Heart left ventricle (tissue), 16 donors: ENCODE measurements around the gene C12orf42. TPM values are rescaled to one million over a fixed set of nuclear protein-coding genes. Genes with fewer than 3 reads are reported as not detected.
"Not testable (repeated sequence)": the region's sequence is repeated elsewhere in the genome, so short reads cannot be mapped to it uniquely, and the experiment has no call there.

Experiments
- ATAC-seq, 4 donors: fragments of 200-7000 bp; cut with Tn5 transposase; one replicate each; pipeline ENCODE4 v1.9.1; 2020 to 2022; ENCODE audit warnings: moderate library complexity in 4 of 4, mild to moderate bottlenecking in 3 of 4, moderate number of reproducible peaks in 1 of 4
- DNase-seq, 5 donors: peaks; one replicate each; pipeline ENCODE4 v3.0.0-alpha.2; 2020
- H3K27ac ChIP-seq, 12 donors: fragments of 200-600 bp; sonication (generic) in 4 of 12; one replicate each; pipeline versions ENCODE4 v1.5.0 to v1.8.0; 2016 to 2022; ENCODE audit warnings: mild to moderate bottlenecking in 2 of 12
- H3K27me3 ChIP-seq, 9 donors: fragments of 200-600 bp; sonication (generic) in 2 of 9; one replicate each; pipeline versions ENCODE4 v1.5.1 to v1.8.0; 2016 to 2022; ENCODE audit warnings: mild to moderate bottlenecking in 3 of 9
- H3K36me3 ChIP-seq, 9 donors: fragments of 200-600 bp; sonication (generic) in 2 of 9; one replicate each; pipeline versions ENCODE4 v1.5.0 to v1.8.0; 2018 to 2022; ENCODE audit warnings: mild to moderate bottlenecking in 2 of 9
- H3K4me1 ChIP-seq, 12 donors: fragments of 200-600 bp; sonication (generic) in 4 of 12; one replicate each; pipeline versions ENCODE4 v1.5.0 to v1.8.0; 2016 to 2022; ENCODE audit warnings: mild to moderate bottlenecking in 3 of 12
- H3K4me3 ChIP-seq, 12 donors: fragments of 200-600 bp; sonication (generic) in 4 of 12; one replicate each; pipeline versions ENCODE4 v1.5.0 to v1.8.0; 2017 to 2022; ENCODE audit warnings: mild to moderate bottlenecking in 9 of 12, moderate library complexity in 4 of 12
- H3K9me3 ChIP-seq, 12 donors: fragments of 200-600 bp; sonication (generic) in 4 of 12; one replicate each; pipeline versions ENCODE4 v1.5.0 to v1.8.0; 2016 to 2022; ENCODE audit warnings: mild to moderate bottlenecking in 1 of 12
- CTCF ChIP-seq, 12 donors: fragments of 200-600 bp; sonication (generic) in 4 of 12; IDR thresholded peaks; one replicate each; pipeline versions ENCODE4 v1.5.0 to v1.8.0; 2018 to 2022; ENCODE audit warnings: antibody characterized with exemption in 12 of 12, mild to moderate bottlenecking in 5 of 12
- POLR2A ChIP-seq, 2 donors: fragments of 450-650 bp; IDR thresholded peaks; one replicate each; pipeline ENCODE4 v1.6.1; 2017; ENCODE audit warnings: antibody characterized with exemption in 2 of 2, mild to moderate bottlenecking in 2 of 2, moderate library complexity in 2 of 2
- WGBS, 4 donors: extraction: QIAGEN DNeasy Blood & Tissue Kit in 2 of 4; methylation state at CpG; one replicate each; pipeline versions ENCODE4 v1.1.5 to v1.1.7; 2013 to 2018; 5-methylcytosine and 5-hydroxymethylcytosine counted together
- intact Hi-C, 10 donors: fragments of 100-400 bp; cut with DNase I; formaldehyde crosslinking; loops; one replicate each; pipeline versions ENCODE4 v1.11.1 to v1.14.2; 2022
- polyA plus RNA-seq, 2 donors: library from polyadenylated mRNA; stranded (reverse); fragments of 200-250 nt; gene quantifications; one replicate each; pipeline ENCODE4 v1.2.3, GENCODE V29; 2013
- total RNA-seq, 9 donors: library from RNA; depleted of rRNA in 2 of 9; stranded (reverse); fragments of >200 nt in 2 of 9; fragmentation: NEBNext Ultra II Directional in 3 of 9; extraction: Animal tissue kit (Norgen Biotek cat#: 25700) in 3 of 9; gene quantifications; one replicate each; pipeline versions ENCODE4 v1.1.0 to v1.2.4, GENCODE V29; 2016 to 2023
- donor health status: ischemic (EF 13 %, LVEDD 7.1; RV severe dilation, severe dysfunction).
- donor health status: healthy with polysubstance abuse.
- donor health status: DM: no; HTN: yes; CAD: no.
- donor health status: DM: no; HTN: no; CAD: no.
- donor health status: ischemic (EF 25% LVEDD 6.9; RV normal size, moderate dysfunction).
- donor health status: ischemic (EF 25% LVEDD 5.7; RV mildly dilated, moderate dysfunction).
- donor health status: healthy.
- donor health status: DM: yes; HTN: yes; CAD: no.
- donor health status: ischemic (EF 35%, LVEDD 5.7; RV mildly dilated, moderate dysfunction).
- donor health status: nonischemic (EF 11% LVEDD 7.7; RV severe dilation, severe dysfunction).
- donor health status: DM: yes; HTN: yes; CAD: no.
- donor health status: PGD.
- donor health status: ischemic (EF 29% LVEDD 5.4; RV normal size, mild dysfunction).
- donor health status: nonischemic (EF 23%, LVEDD 6.1; RV moderate dilation, normal function).

The C12orf42 gene
- total and polyA plus RNA-seq, 11 donors: not detected

- peaks cover 0 to 3% (median 0%) of the 10 kb centered on the region in 12 donors for H3K9me3 ChIP-seq
- no peak overlapping the region for H3K27ac ChIP-seq
- no peak overlapping the region for H3K4me3 ChIP-seq
- no peak for ATAC-seq
- TF ChIP-seq CTCF (IDR thresholded peaks at IDR 0.05) (no peak), POLR2A (IDR thresholded peaks at IDR 0.05) (no peak)
- 59 to 68% (median 60%) methylated on average over 3 of the region's 3 CpGs for WGBS, 4 donors
- DNase-seq: no peak
- no peaks in the 10 kb centered on the region for H3K36me3 ChIP-seq
- H3K27me3 ChIP-seq: no peaks in the 10 kb centered on the region
- intact Hi-C loops: no loop called here
- no peaks in the 10 kb centered on the region for H3K4me1 ChIP-seq
Measured at GRCh38 chr12:103442822-103443221, 52.9 kb downstream of the C12orf42 start.

- TF ChIP-seq POLR2A (IDR thresholded peaks at IDR 0.05) (no peak), CTCF (IDR thresholded peaks at IDR 0.05) (no peak)
- Histone ChIP-seq H3K27ac (peak overlapping the region in 1 of 12 donors; percentile 56), H3K4me1 (no peaks in the 10 kb centered on the region), H3K4me3 (no peak overlapping the region), H3K27me3 (no peaks in the 10 kb centered on the region), H3K9me3 (peaks cover 0 to under 1% (median 0%) of the 10 kb centered on the region in 12 donors), H3K36me3 (no peaks in the 10 kb centered on the region)
- DNase-seq (no peak), ATAC-seq (no peak)
- intact Hi-C loops: no loop called here
- WGBS, 4 donors: 67 to 72% (median 71%) methylated on average over 5 of the region's 5 CpGs
Measured at GRCh38 chr12:103442182-103442555, 53.6 kb downstream of the C12orf42 start.

- TF ChIP-seq POLR2A (IDR thresholded peaks at IDR 0.05) (no peak), CTCF (IDR thresholded peaks at IDR 0.05) (no peak)
- DNase-seq (no peak), ATAC-seq (no peak)
- Histone ChIP-seq H3K4me3 (no peak overlapping the region), H3K36me3 (no peaks in the 10 kb centered on the region), H3K27ac (peak overlapping the region in 1 of 12 donors; percentile 56), H3K9me3 (no peaks in the 10 kb centered on the region), H3K27me3 (no peaks in the 10 kb centered on the region), H3K4me1 (no peaks in the 10 kb centered on the region)
- 40 to 66% (median 56%) methylated on average over 1 of the region's 1 CpG for WGBS, 4 donors
- intact Hi-C loops: no loop called here
Measured at GRCh38 chr12:103441437-103442181, 54.2 kb downstream of the C12orf42 start.

DNA sequence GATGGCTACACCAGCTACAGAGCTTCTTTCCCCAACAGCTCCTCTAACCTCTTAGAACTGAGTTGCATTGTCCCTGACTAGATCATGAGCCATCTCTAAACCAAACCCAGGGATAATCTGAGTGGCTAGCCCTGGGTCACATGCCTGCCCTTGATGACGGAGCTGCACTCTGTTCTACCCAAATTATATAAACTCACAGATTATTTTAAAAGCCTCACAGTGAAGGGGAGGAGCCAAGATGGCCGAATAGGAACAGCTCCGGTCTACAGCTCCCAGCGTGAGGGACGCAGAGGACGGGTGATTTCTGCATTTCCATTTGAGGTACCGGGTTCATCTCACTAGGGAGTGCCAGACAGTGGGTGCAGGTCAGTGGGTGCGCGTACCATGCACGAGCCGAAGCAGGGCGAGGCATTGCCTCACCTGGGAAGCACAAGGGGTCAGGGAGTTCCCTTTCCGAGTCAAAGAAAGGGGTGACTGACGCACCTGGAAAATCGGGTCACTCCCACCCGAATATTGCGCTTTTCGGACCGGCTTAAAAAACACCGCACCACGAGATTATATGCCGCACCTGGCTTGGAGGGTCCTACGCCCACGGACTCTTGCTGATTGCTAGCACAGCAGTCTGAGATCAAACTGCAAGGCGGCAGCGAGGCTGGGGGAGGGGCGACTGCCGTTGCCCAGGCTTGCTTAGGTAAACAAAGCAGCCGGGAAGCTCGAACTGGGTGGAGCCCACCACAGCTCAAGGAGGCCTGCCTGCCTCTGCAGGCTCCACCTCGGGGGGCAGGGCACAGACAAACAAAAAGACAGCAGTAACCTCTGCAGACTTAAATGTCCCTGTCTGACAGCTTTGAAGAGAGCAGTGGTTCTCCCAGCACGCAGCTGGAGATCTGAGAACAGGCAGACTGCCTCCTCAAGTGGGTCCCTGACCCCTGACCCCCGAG, 61.3 kb downstream of the C12orf42 start:
- DNase-seq, H3K4me3 ChIP-seq, H3K27me3 ChIP-seq, intact Hi-C loops, H3K27ac ChIP-seq, H3K4me1 ChIP-seq, ATAC-seq, H3K36me3 ChIP-seq: not testable (repeated sequence)
- WGBS, 4 donors: 67 to 82% (median 75%) methylated on average over 20 to 31 of the region's 33 CpGs
- peaks cover 0 to 15% (median 0%) of the 10 kb centered on the region in 12 donors for H3K9me3 ChIP-seq
